NCI-H526 treated with DMSO at 0.1 percent for 48 hours (cell line): ENCODE measurements around the gene TMEM201.

Experiments
- DNase-seq: peaks from one replicate; lab custom pipeline; 2025; lab: John Stamatoyannopoulos, UW

The TMEM201 gene

DNA sequence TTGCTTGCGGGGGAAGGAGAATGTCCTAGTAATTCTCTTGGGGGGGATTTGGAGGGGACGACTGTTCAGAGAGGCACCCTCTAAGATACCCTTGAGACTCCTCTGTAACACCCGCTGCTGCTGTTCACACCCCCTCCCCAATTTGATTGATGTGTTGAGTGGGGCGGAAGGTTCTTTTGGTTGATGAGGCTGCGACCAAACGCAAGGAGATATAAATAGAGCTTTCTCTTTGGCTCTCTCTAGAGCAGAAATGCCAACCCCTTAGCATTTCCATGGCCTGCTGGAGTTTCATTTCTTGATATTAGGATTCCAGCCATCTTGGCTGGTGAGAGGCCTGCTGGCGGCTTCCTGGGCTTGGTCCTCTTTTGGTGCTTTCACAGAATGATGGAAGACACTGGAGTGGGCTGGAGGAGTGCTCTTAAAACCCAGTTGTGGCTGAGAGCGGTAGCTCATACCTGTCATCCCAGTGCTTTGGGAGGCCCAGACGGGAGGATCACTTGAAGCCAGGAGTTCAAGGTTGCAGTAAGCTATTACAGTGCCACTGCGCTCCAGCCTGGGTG, 64.9 kb downstream of the TMEM201 start:
- DNase-seq = no peak

DNA sequence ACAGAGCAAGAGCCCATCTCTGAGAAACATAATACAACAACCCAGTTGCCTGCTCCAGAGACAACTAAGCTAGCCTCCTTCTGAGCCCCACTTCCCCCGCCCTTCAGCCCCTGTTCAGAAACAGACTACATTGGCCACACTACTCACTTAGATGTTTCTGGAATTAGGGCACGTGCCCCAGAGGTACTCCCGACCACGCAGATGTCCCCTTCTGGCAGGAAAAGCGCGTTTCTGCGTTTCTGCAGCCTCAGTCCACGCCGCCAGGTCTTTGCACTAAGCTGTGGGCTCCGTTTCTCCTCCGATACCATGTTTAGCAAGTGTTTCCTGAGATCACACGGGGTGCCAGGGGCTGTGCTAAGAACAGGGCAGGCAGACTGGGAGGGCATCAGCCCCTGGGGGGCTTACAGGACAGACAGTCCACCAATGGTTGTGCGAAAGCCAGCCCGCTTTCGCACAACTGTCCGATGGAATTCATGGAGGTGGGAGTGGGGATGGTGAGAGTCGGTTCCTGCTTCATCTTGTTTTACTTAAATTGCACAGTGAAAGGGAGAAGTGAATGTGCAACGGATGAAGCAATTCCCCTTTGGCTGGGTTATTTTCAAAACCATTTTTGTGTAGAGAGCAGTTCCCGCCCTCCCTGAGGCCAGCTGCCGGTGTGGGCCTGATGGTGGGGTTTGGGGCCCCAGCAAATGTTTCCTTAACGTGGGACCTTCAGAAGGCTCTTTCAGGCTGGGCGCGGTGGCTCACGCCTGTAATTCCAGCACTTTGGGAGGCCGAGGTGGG, 65.5 kb downstream of the TMEM201 start:
- no peak for DNase-seq

DNA sequence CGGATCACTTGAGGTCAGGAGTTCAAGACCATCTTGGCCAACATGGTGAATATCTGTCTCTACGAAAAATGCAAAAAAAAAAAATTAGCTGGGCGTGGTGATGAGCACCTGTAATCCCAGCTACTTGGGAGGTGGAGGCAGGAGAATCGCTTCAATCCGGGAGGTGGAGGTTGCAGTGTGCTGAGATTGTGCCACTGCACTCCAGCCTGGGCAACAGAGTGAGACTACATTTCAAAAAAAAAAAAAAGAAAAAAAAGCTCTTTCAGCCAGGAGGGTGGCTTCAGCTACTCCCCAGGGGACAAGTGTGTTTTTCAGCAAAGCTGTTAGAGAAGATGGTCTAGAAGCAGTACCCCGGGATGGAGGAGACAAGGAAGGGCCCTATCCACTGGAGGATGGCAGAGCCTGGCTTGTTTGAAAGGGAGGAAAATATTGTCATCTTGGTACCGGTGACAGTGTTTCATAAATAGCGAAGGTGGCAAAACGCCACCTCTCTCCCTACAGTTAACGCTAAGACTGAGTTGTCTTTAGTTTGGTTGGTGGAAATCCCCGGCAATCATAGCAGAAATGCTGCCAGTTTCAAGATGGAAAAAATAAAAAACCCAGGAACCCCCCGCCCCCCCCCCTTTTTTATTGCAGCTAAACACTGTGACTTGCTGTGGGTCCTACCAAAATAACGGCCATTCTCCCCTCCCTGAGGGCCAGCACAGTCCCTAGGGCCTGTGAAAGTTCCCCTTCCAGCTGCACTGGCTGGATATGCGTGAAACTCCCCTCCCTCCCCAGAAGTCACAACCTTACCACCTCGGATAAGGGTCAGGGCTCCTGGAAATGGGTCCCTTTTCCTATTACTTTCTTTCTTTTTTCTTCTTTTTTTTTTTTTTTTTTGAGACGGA, 66.4 kb downstream of the TMEM201 start:
- DNase-seq = no peak

DNA sequence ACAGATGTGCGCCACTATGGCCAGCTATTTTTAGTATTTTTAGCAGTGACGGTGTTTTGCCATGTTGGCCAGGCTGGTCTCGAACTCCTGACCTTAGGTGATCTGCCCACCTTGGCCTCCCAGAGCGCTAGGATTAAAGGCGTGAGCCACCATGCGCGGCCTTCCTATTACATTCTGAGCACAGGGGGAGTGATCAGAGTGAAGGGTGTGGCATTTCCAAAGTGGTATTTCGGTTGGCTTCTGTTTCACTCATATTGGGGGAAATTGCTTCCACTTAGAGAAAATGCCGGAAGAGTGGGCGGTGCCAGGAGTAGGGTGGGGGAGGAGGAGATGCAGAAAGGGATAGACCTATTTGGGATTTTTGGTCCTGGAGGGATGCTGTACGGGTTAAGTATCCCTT, 67.1 kb downstream of the TMEM201 start:
- no peak for DNase-seq

DNA sequence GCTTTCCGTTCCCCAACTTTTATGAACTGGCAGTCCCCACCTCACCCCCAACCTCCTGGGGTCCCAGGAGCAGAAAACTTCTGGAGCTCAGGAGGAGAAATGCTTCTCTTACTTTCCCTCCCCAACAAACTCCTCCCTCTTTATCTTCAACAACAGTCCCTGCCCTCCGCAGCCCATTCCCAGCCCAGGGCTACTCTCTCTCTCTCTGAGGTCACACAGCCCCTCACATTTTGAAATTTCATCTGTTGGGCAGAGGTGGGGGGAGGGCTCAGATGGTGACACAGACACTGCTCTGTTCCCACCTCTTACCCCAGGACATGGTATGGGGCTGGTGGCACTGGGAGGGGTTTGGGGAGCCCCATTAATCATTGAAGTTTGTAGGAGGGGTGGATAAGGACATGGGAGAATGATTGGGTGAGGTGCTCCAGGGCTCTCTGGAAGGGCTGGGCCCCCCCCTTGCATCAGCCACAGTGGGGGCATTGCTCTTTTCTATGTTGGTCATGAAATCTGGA, 68.9 kb downstream of the TMEM201 start:
- DNase-seq = no peak

DNA sequence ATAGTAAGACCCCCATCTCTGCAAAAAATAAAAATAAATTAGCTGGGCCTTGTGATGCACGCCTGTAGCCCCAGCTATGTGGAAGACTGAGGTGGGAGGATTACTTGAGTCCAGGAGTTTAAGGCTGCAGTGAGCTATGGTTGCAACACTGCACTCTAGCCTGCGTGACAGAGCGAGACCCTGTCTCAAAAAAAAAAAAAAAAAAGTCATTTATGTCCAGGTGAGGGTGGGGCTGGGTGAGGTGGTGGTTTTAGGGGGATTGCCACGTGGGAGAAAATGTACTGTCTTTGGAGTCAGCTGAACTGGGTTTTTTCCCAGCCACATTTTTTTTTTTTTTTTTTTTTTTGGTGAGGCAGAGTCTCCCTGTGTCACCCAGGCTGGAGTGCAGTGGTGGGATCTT, 69.5 kb downstream of the TMEM201 start:
- no peak for DNase-seq

DNA sequence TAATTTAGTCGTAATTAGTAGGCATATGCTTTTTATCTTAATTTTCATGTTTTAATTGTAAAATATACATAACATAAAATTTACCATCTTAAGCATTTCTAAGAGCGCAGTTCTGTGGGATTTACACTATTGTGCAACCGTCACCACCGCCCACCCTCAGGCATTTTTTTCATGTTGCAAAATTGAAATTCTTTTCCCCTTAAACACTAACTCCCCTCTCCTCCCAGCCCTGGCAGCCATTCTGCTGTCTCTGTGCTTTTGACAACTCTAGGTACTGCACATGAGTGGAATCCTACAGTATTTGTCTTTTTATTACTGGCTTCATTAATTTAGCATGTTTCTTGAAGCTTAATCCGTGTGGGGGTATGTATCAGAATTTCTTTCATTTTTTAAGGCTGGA, 70.6 kb downstream of the TMEM201 start:
- DNase-seq = no peak

DNA sequence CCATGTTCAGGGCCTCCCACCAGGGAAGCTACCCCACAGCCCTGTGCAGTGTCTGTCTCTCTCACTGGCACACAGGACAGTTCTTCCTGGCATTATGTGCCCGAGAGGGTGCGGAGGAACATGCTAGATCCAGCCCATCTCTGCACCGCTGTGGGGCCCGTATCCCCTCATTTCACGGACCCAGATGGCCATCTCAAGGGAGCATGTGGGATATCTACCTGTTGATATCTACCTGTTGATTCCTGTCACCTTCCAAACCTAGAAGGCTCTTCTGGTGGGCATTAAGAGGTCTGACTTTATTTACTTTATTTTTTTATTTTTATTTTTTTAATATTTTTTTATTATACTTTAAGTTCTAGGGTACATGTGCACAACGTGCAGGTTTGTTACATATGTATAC, 74.5 kb downstream of the TMEM201 start:
- DNase-seq = no peak
